ENCODE measurements around the gene COA7. TPM values are rescaled to one million over a fixed set of nuclear protein-coding genes. Genes with fewer than 3 reads are reported as not detected.

Gene COA7
- polyA plus RNA-seq, 3 donors: 4.8 to 8.5 (median 6.2) TPM

- 64% methylated on average over 3 of the region's 6 CpGs for WGBS (ENCODE audit: insufficient coverage)
- no peak for DNase-seq
- Histone ChIP-seq H3K9me3 (replicated peaks in 1 of 2; ENCODE audit: control insufficient read depth in 1 of 2, insufficient read depth in 1 of 2, low read length in 2 of 2) (no peaks in the 10 kb centered on the region), H3K4me1 (ENCODE audit: control insufficient read depth in 1 of 2, insufficient read depth in 2 of 2, low read length in 2 of 2) (peaks cover 42 to 49% of the 10 kb centered on the region in 2 donors), H3K9ac (ENCODE audit: insufficient read depth, low read length, poor library complexity, severe bottlenecking) (no peak overlapping the region), H4K20me1 (ENCODE audit: insufficient read depth, low read length) (no peaks in the 10 kb centered on the region), H3K4me2 (replicated peaks; ENCODE audit: extremely low read depth, low read length, poor library complexity, severe bottlenecking) (no peak overlapping the region), H3K79me2 (ENCODE audit: insufficient read depth, low read length) (no peaks in the 10 kb centered on the region), H3K27me3 (ENCODE audit: control insufficient read depth in 2 of 2, insufficient read depth in 2 of 2, low read length in 2 of 2) (no peaks in the 10 kb centered on the region), H3K4me3 (replicated peaks in 1 of 3; ENCODE audit: low read depth in 2 of 3, low read length in 3 of 3) (no peak overlapping the region), H3K27ac (ENCODE audit: low read depth in 1 of 2, low read length in 2 of 2) (no peak overlapping the region), H3K36me3 (replicated peaks in 1 of 2; ENCODE audit: control insufficient read depth in 1 of 2, insufficient read depth in 2 of 2, low read length in 2 of 2) (no peaks in the 10 kb centered on the region), H2AFZ (ENCODE audit: insufficient read depth, low read depth, low read length, poor library complexity, severe bottlenecking) (no peak overlapping the region)
- peak overlapping the region in 1 of 2 donors; percentile 13 for H3K4me3 Mint-ChIP-seq
- TF ChIP-seq CTCF (IDR thresholded peaks at IDR 0.05): no peak
- intact Hi-C loops (cut with micrococcal nuclease): no loop called here
- peak overlapping the region in 1 of 7 donors; percentile 83 for H3K27ac Mint-ChIP-seq
- H3K4me1 Mint-ChIP-seq: peaks cover 39% of the 10 kb centered on the region
- no peaks in the 10 kb centered on the region for H3K36me3 Mint-ChIP-seq
- peaks cover 0 to 3% (median 0%) of the 10 kb centered on the region in 7 donors for H3K9me3 Mint-ChIP-seq
- H3K27me3 Mint-ChIP-seq (ENCODE audit: low read depth in 3 of 3): peaks cover 2 to 7% (median 3%) of the 10 kb centered on the region in 3 donors
These were observed 8.1 kb upstream of the COA7 start for GRCh38 chr1:52706136-52706670.

DNA sequence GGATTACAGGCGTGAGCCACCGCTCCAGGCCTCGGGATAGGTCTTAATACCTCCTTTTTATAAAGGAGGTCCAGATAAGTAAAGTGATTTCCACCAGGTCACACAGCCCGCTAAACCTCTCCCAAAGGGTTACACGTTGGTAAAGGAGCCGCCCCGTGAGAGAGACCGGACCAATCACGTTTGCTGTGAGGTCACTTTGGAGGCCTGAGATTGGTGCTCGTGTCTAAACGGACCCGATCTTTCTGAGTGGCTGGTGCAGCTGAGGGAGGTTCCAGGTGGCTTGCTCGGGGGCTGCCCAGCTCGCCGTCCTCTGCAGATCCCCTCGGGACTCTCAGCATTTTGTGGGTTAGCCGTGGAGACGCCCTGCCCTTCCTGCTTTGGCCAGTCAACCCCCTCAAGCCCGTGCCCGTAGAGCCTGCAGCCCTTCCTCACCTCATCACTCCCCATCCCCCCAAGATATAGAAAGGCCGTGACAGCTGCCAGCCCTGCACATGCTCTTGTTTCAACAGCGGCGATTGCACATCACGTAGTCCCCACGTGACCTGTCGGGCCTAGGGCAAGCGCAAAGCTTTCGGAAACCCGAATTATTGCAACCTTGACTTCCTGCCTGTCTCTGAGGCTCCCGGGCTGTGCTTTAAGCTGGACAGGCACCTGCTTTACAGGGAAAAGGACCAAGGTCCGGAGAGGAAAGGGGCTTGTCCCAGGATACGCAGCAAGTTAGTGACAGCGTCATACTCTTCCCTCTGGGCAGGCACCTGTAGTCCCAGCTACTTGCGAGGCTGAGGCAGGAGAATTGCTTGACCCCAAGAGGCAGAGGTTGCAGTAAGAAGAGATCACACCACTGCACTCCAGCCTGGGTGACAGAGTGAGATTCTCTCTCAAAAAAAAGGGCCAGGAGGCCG, 5.0 kb upstream of the COA7 start:
- no peaks in the 10 kb centered on the region for H3K9me3 ChIP-seq (replicated peaks in 1 of 2; ENCODE audit: control insufficient read depth in 1 of 2, insufficient read depth in 1 of 2, low read length in 2 of 2)
- H3K27me3 ChIP-seq (ENCODE audit: control insufficient read depth in 2 of 2, insufficient read depth in 2 of 2, low read length in 2 of 2): no peaks in the 10 kb centered on the region
- H3K4me3 ChIP-seq (replicated peaks in 1 of 3; ENCODE audit: low read depth in 2 of 3, low read length in 3 of 3): peak overlapping the region; percentile 3 to 69 (median 45)
- peaks cover 44 to 52% of the 10 kb centered on the region in 2 donors for H3K4me1 ChIP-seq (ENCODE audit: control insufficient read depth in 1 of 2, insufficient read depth in 2 of 2, low read length in 2 of 2)
- H3K27ac Mint-ChIP-seq: peak overlapping the region; percentile 97 to 99 (median 99)
- H3K27me3 Mint-ChIP-seq (ENCODE audit: low read depth in 3 of 3): peaks cover 0 to 7% (median 1%) of the 10 kb centered on the region in 3 donors
- peaks cover 45% of the 10 kb centered on the region for H3K4me1 Mint-ChIP-seq
- peak; percentile 94 to 96 (median 95) for DNase-seq
- peaks cover 0 to 3% (median 0%) of the 10 kb centered on the region in 7 donors for H3K9me3 Mint-ChIP-seq
- under 1% methylated on average over 30 of the region's 35 CpGs for WGBS (ENCODE audit: insufficient coverage)
- peak overlapping the region; percentile 87 to 97 for H3K27ac ChIP-seq (ENCODE audit: low read depth in 1 of 2, low read length in 2 of 2)
- peak overlapping the region; percentile 87 to 93 for H3K4me3 Mint-ChIP-seq
- H3K79me2 ChIP-seq (ENCODE audit: insufficient read depth, low read length): no peaks in the 10 kb centered on the region
- H4K20me1 ChIP-seq (ENCODE audit: insufficient read depth, low read length): no peaks in the 10 kb centered on the region
- no peaks in the 10 kb centered on the region for H3K36me3 ChIP-seq (replicated peaks in 1 of 2; ENCODE audit: control insufficient read depth in 1 of 2, insufficient read depth in 2 of 2, low read length in 2 of 2)
- no peaks in the 10 kb centered on the region for H3K36me3 Mint-ChIP-seq
- H3K9ac ChIP-seq (ENCODE audit: insufficient read depth, low read length, poor library complexity, severe bottlenecking): peak overlapping the region; percentile 71
- intact Hi-C loops (cut with micrococcal nuclease): loop anchor here in 1 of 2 donors (5.0 kb wide), 1 partner anchor 301 kb away; the partner anchor contains the start of genes ORC1 and PRPF38A
- TF ChIP-seq CTCF (IDR thresholded peaks at IDR 0.05): no peak
- H2AFZ ChIP-seq (ENCODE audit: insufficient read depth, low read depth, low read length, poor library complexity, severe bottlenecking): peak overlapping the region; percentile 89
- peak overlapping the region; percentile 67 for H3K4me2 ChIP-seq (replicated peaks; ENCODE audit: extremely low read depth, low read length, poor library complexity, severe bottlenecking)

All from CD14-positive monocyte (primary cell).